Kidney epithelial cell (primary cell): ENCODE results near the gene STIM2. TPM values are rescaled to one million over a fixed set of nuclear protein-coding genes. Genes with fewer than 3 reads are reported as not detected.
"Not testable (repeated sequence)": the region's sequence is repeated elsewhere in the genome, so short reads cannot be mapped to it uniquely, and the experiment has no call there.

Experiments used
- DNase-seq: peaks from one replicate; pipeline ENCODE4 v3.0.0-alpha.2; 2010; ENCODE audit warnings: low read depth
- H3K27me3 ChIP-seq: 2 replicates; pipeline ENCODE4 v1.6.0; 2011; ENCODE audit warnings: low read length; ENCODE audit not compliant: control insufficient read depth, insufficient read depth
- H3K36me3 ChIP-seq: 2 replicates; pipeline ENCODE4 v1.5.1; 2011; ENCODE audit warnings: low read length; ENCODE audit not compliant: control insufficient read depth, insufficient read depth
- H3K4me3 ChIP-seq: 2 replicates; pipeline ENCODE4 v1.5.1; 2011; ENCODE audit warnings: low read depth, mild to moderate bottlenecking, control low read depth, low read length
- CTCF ChIP-seq: IDR thresholded peaks from 2 replicates; pipeline ENCODE4 v1.5.1; 2011; ENCODE audit warnings: mild to moderate bottlenecking, moderate library complexity, low read length, control low read depth, inconsistent platforms; ENCODE audit not compliant: insufficient read depth, poor library complexity, severe bottlenecking
- total RNA-seq: library from RNA; depleted of rRNA; stranded (reverse); fragments of >200 nt; gene quantifications from 2 replicates; pipeline ENCODE4 v1.2.3, GENCODE V29; 2015

The STIM2 gene
- total RNA-seq, 1 donor from 2014 or later, result 12.0 TPM

DNA sequence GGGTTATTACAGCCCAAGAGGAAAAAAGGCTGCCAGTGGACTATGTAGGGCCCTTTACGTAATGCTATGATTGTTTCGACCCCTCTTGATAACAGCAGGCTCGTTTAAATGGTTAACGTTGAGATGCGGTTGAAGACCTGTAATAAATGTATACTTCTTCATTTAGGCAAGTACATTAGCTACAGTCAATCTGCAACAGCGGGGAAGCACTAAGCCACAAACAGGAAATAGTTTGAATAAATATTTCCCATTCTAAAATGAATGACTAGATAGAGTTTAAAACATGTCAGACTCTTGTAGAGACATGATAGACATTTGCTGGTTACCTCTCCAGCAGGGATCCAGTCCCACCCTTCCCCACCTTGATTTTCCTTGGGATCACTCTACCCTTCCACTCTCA is 38.1 kb upstream of the STIM2 start:
- DNase-seq, result no peak
- H3K4me3 ChIP-seq, result no peak overlapping the region
- TF ChIP-seq CTCF, result no peak
- H3K36me3 ChIP-seq, result no peaks in the 10 kb centered on the region
- no peaks in the 10 kb centered on the region for H3K27me3 ChIP-seq

GRCh38 chr4:26822974-26823373 is 37.7 kb upstream of the STIM2 start:
- not testable (repeated sequence) for H3K4me3 ChIP-seq, H3K36me3 ChIP-seq, DNase-seq, H3K27me3 ChIP-seq

DNA sequence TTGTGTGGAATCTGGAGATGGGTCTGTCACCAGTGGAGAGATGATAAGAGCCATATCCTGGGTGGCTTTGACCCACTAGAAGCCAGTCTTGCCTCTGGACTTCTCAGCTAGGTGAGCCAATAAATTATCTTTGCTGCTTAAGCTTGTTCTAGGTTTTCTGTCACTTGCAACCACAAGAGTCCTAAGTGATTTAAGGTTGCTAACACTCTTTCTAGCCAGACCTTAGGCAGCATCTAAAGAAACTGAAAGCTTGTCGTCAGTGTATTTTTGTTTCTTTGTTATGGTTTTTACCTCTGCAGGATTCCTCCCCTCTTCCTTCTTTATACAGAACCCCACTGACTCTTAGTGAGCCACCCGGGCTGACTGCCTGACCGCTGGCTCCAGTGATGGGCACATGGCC is 37.1 kb upstream of the STIM2 start:
- no peak for DNase-seq
- Histone ChIP-seq H3K4me3 (no peak overlapping the region), H3K27me3 (no peaks in the 10 kb centered on the region), H3K36me3 (no peaks in the 10 kb centered on the region)
- TF ChIP-seq CTCF, result no peak

DNA sequence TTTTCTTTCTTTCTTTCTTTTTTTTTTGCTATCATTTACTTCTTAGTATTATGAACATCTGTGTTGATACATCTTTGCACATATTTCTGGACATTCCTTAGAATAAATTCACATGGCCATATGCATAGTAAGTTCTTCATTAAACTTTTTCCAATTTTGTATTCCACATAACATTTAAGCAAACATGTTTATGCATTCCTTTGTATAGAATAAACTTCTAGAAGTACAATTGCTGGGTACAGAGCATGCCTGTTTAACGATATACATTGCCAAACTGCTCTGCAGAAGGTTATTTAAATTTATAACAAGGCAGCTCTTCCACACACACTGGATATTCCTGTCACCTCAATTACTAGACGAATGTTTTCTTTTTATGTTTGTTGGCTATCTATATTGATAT is 36.0 kb upstream of the STIM2 start:
- H3K36me3 ChIP-seq, result no peaks in the 10 kb centered on the region
- no peak for DNase-seq
- H3K27me3 ChIP-seq, result no peaks in the 10 kb centered on the region
- no peak overlapping the region for H3K4me3 ChIP-seq
- TF ChIP-seq CTCF, result no peak

DNA sequence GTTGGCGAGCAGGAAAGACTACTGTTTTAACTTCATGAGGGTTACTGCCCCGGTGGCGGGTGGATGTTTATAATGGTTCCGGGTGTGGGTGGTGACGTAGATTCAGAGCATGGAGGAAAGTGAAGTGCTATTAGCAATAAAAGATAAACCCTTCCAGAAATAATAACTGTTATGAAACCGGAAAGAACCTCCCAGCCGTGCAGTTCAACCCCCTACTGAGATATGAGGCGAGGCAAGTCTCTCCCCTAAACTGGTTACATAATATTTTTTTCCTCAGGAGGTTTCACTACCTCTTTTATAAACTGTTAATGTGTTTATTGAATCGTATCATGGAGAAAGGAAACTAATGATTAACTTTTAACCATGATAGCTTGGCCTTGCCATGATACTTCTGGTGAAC is 33.9 kb upstream of the STIM2 start:
- DNase-seq, result no peak
- TF ChIP-seq CTCF, result no peak
- Histone ChIP-seq H3K27me3 (no peaks in the 10 kb centered on the region), H3K4me3 (no peak overlapping the region), H3K36me3 (no peaks in the 10 kb centered on the region)

DNA sequence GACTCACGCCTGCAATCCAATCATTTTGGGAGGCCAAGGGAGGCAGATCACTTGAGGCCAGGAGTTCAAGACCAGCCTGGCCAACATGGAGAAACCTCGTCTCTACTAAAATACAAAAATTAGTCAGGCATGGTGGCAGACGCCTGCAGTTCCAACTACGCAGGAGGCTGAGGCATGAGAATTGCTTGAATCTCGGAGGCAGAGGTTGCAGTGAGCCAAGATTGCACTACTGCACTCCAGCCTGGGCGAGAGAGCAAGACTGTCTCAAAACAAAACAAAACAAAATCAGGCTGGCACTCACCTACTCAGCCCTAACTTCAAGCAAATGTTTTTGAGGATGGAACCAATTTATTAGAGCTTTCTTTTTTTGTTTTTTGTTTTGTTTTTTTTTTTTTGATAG is 33.3 kb upstream of the STIM2 start:
- not testable (repeated sequence) for DNase-seq, H3K36me3 ChIP-seq

DNA sequence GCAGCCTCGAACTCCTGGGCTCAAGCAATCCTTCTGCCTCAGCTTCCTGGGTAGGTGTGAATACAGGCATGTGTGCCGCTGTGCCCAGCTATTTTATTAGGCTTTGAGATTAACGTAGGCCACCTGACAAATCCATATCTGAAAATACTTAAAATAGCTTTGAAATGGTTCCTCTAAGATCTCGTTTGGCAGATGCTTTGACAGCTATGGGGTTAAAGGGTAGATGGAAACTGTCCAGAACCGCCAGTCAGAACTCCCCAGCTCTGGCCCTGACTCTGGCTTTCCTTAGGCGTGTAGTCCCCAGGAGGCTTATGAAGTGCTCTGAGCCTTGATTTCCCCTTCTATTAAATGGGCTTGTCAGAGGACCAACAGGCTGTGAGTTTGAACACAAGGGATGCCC is 32.8 kb upstream of the STIM2 start:
- no peaks in the 10 kb centered on the region for H3K36me3 ChIP-seq
- H3K4me3 ChIP-seq, result no peak overlapping the region
- DNase-seq, result no peak
- no peak for TF ChIP-seq CTCF
- no peaks in the 10 kb centered on the region for H3K27me3 ChIP-seq

More for the DNA sequence above, 33.3 kb upstream of the STIM2 start:
- H3K27me3 ChIP-seq, H3K4me3 ChIP-seq: not testable (repeated sequence)
